Neural crest cell (in vitro differentiated cells): ENCODE measurements around the gene PRDM16. TPM values are rescaled to one million over a fixed set of nuclear protein-coding genes. Genes with fewer than 3 reads are reported as not detected.
A peak's percentile ranks its signal among the peaks of the same experiment; 100 is the strongest.

ENCODE experiments used
- DNase-seq: peaks from one replicate; pipeline ENCODE4 v3.0.0; 2021; ENCODE audit warnings: low read depth, mixed read lengths, low spot score
- H3K27ac Mint-ChIP-seq: one replicate; pipeline ENCODE4 v1.8.0; 2021; ENCODE audit warnings: mild to moderate bottlenecking, mixed read lengths; ENCODE audit not compliant: unreplicated experiment
- H3K27me3 Mint-ChIP-seq: 2 replicates; pipeline ENCODE4 v1.8.0; 2021; ENCODE audit warnings: low read depth, mild to moderate bottlenecking, mixed read lengths
- H3K36me3 Mint-ChIP-seq: 2 replicates; pipeline ENCODE4 v1.8.0; 2021; ENCODE audit warnings: low read depth, mild to moderate bottlenecking, mixed read lengths
- H3K4me1 Mint-ChIP-seq: 2 replicates; pipeline ENCODE4 v1.8.0; 2021; ENCODE audit warnings: mixed read lengths
- H3K4me3 Mint-ChIP-seq: one replicate; pipeline ENCODE4 v1.8.0; 2021; ENCODE audit warnings: mild to moderate bottlenecking, mixed read lengths
- H3K9me3 Mint-ChIP-seq: 2 replicates; pipeline ENCODE4 v1.8.0; 2021; ENCODE audit warnings: mixed read lengths
- total RNA-seq: library from RNA; stranded (reverse); gene quantifications from 2 replicates; pipeline ENCODE4 v1.2.1, GENCODE V29; 2021
- TF ChIP-seq, protein P1 (sequence below): fragments of 200-600 bp; sonication (generic); conservative IDR thresholded peaks from 2 replicates; pipeline ENCODE4 v1.5.0; 2021; ENCODE audit warnings: antibody characterized with exemption, mild to moderate bottlenecking

The PRDM16 gene
- total RNA-seq, 1 donor from 2014 or later = 11.7 TPM

DNA sequence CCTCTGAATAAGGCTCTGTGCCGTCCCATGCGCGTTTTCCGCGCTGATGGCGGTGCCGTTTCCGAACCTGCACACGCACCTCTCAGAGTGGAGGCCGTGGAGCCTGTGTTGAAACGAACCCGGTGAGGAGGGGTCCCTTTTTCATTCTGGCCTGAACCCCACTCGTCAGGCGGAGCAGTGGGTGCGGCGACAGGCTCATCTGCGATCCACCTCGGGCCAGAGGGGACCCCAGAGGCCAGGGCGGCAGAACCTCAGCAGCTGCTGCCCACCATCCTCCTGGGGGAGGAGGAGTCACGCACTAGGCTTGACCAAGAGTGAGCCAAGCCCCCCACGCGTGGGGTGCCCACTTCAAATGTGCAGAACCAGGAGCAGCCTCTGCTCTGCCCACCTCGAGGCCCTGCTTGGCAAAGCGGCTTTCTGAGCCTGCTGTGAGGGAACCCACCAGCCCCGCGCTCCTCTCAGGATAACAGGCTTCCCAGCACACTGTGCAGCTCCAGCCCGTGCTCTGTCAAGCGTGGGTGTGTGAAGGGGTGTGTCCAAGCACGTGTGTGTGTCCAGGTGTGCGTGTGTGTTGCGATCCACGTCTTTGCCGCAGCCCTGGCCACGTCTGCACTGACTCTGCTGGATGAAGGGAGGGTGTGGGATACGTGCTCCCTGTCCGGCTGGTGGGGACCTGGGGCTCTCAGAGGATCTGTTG is 6.8 kb downstream of the PRDM16 start:
- Mint-ChIP-seq H3K27me3 (peaks cover 56% of the 10 kb centered on the region), H3K4me1 (peaks cover 33% of the 10 kb centered on the region), H3K27ac (no peak overlapping the region), H3K9me3 (no peaks in the 10 kb centered on the region), H3K36me3 (no peaks in the 10 kb centered on the region), H3K4me3 (no peak overlapping the region)
- TF ChIP-seq, protein P1, sequence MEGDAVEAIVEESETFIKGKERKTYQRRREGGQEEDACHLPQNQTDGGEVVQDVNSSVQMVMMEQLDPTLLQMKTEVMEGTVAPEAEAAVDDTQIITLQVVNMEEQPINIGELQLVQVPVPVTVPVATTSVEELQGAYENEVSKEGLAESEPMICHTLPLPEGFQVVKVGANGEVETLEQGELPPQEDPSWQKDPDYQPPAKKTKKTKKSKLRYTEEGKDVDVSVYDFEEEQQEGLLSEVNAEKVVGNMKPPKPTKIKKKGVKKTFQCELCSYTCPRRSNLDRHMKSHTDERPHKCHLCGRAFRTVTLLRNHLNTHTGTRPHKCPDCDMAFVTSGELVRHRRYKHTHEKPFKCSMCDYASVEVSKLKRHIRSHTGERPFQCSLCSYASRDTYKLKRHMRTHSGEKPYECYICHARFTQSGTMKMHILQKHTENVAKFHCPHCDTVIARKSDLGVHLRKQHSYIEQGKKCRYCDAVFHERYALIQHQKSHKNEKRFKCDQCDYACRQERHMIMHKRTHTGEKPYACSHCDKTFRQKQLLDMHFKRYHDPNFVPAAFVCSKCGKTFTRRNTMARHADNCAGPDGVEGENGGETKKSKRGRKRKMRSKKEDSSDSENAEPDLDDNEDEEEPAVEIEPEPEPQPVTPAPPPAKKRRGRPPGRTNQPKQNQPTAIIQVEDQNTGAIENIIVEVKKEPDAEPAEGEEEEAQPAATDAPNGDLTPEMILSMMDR = no peak
- no peak for DNase-seq

DNA sequence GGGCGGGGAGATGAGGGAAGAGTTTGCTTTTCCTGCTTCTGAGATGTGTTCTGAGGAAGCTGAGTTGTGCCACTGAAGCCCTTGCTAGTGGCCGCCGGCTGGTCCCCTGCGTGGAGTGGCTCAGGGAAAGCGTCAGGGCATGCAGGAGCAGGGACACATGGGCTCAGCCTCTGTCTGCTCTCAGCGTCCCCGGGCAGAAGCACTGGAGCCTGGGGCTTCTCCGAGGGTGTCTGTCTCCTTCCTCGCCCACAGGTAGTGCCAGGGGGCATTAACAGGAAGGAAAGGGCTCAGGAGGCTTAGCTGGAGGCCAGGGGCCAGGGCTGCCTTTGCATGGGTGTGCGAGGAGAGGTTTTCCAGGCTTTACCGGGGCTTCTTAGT is 7.3 kb downstream of the PRDM16 start:
- Mint-ChIP-seq H3K4me3 (no peak overlapping the region), H3K36me3 (no peaks in the 10 kb centered on the region), H3K27me3 (peaks cover 53% of the 10 kb centered on the region), H3K27ac (no peak overlapping the region), H3K9me3 (no peaks in the 10 kb centered on the region), H3K4me1 (peaks cover 33% of the 10 kb centered on the region)
- no peak for DNase-seq
- TF ChIP-seq, protein P1 = no peak

DNA sequence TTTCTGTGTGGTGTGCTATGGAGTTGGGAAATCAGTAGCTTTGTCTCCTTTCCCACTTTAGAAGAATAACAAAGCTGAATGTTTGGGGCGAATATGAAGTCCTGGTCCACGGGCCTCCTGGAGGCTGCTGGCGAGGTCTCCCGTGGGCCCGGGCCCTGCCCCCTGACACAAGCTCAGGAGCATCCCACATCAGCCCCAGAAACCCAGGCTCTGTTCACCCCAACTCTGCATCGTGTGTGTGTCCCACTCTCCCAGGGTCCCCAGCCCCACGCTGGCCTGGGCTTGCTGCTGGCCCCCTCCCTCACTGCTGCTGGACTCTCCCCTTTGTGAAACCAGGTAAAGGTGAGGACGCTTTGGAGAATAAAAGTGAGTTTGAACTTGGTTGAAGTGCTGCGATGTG is 8.1 kb downstream of the PRDM16 start:
- Mint-ChIP-seq H3K27ac (no peak overlapping the region), H3K9me3 (no peaks in the 10 kb centered on the region), H3K4me1 (peaks cover 33% of the 10 kb centered on the region), H3K36me3 (no peaks in the 10 kb centered on the region), H3K27me3 (peaks cover 46% of the 10 kb centered on the region), H3K4me3 (peak overlapping the region; percentile 47)
- DNase-seq = no peak
- TF ChIP-seq, protein P1 = no peak

DNA sequence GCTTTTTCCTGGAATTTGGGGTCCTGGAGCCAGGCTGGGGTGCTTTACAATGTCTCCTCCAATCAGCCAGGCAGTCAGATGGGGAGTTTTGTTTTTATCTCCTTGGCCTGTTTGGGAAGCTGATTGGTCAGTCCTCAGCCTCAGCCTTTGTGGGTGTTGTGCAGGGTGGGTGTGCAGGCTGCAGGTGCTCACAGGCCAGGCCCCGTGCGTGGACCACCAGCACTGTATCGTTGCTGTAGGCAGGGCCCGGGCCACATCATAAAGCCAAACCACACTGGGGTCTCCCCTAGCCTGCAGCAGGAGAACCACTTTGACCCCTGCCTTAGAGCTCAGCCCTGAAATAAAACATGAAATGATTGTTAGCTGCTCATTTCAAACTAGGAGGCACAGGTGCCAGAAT is 8.6 kb downstream of the PRDM16 start:
- Mint-ChIP-seq H3K36me3 (no peaks in the 10 kb centered on the region), H3K27me3 (peaks cover 41% of the 10 kb centered on the region), H3K4me1 (peaks cover 33% of the 10 kb centered on the region), H3K9me3 (no peaks in the 10 kb centered on the region), H3K4me3 (peak overlapping the region; percentile 47), H3K27ac (no peak overlapping the region)
- DNase-seq = no peak
- TF ChIP-seq, protein P1 = no peak

DNA sequence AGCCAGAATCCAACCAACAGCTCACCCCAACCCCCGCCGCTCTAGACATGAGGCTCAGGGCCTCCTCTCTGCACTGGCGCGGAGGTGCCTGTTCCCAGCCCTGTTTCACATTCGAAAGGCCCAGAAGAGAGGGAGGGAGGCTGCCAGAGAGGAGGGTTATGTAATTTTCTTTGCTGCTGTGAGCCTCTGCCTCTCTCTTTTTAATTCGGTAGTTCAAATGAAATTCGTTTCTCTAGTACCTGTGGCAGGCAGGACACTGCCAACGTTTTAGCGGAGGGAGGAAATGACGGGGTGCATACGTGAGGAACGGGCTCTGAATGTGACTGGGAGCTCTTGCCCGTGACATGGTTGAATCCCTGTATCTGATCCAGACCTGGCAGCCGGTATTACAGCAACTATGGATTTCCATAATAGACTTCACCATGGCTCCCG is 9.4 kb downstream of the PRDM16 start:
- TF ChIP-seq, protein P1 = no peak
- Mint-ChIP-seq H3K4me3 (no peak overlapping the region), H3K4me1 (peaks cover 33% of the 10 kb centered on the region), H3K27me3 (peaks cover 36% of the 10 kb centered on the region), H3K27ac (no peak overlapping the region), H3K36me3 (no peaks in the 10 kb centered on the region), H3K9me3 (no peaks in the 10 kb centered on the region)
- DNase-seq = no peak
